Measurements from ENCODE around the gene TBCEL.

DNA sequence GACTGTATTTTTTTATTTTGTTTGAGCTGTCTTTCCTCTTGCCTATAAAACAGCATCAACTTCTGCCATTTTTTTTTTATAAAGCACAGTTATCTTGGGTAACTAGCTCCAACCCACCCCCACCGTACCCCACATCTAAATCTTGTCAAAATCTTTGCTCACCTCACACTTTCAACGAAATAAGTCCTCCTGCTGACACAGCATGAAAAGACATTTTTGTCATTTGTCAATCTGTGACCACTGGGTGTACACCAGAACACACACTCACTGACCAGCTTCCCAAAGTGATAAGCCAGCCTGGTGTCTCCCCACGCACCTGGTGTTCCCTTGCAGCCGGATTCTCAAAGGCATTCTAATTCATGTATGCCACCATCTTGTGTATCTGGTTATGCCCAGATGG, 75.5 kb downstream of the TBCEL start:
- no peak for TF ChIP-seq CTCF (IDR thresholded peaks at IDR 0.05; ENCODE audit: insufficient read depth, low read length, poor library complexity, severe bottlenecking)
- no peak for TF ChIP-seq EZH2phosphoT487 (conservative IDR thresholded peaks at IDR 0.05; ENCODE audit: low read length)

Measured in SU-DHL-6 (cell line).